Measurements from ENCODE around the gene RARA. TPM values are rescaled to one million over a fixed set of nuclear protein-coding genes. Genes with fewer than 3 reads are reported as not detected.
A peak's percentile ranks its signal among the peaks of the same experiment; 100 is the strongest.

RARA gene
- total RNA-seq, 4 donors from 2014 or later = 26.2 to 53.5 (median 52.2) TPM

GRCh38 chr17:40338941-40339649 lies 30.1 kb downstream of the RARA start:
- Histone ChIP-seq H3K27me3 (no peaks in the 10 kb centered on the region), H3K27ac (replicated peaks in 1 of 4) (peak overlapping the region; percentile 65 to 98 (median 96)), H3K4me1 (peaks cover 55 to 87% (median 84%) of the 10 kb centered on the region in 4 donors), H3K36me3 (no peaks in the 10 kb centered on the region), H3K9me3 (no peaks in the 10 kb centered on the region), H3K4me3 (no peak overlapping the region)
- intact Hi-C loops (cut with DNase I) = no loop called here
- no peak for DNase-seq (ENCODE audit: extremely low spot score)
- TF ChIP-seq POLR2A (IDR thresholded peaks at IDR 0.05; ENCODE audit: low read depth) = no peak
- TF ChIP-seq EP300 (IDR thresholded peaks at IDR 0.05) = no peak
- no peak for TF ChIP-seq POLR2AphosphoS5 (IDR thresholded peaks at IDR 0.05)
- TF ChIP-seq CTCF (IDR thresholded peaks at IDR 0.05) = no peak
- 55% methylated on average over 12 of the region's 13 CpGs for WGBS

- intact Hi-C loops (cut with DNase I) = no loop called here
- no peaks in the 10 kb centered on the region for H3K27me3 ChIP-seq
- H3K4me3 ChIP-seq = no peak overlapping the region
- DNase-seq (ENCODE audit: extremely low spot score) = no peak
- no peaks in the 10 kb centered on the region for H3K36me3 ChIP-seq
- TF ChIP-seq CTCF (IDR thresholded peaks at IDR 0.05) (no peak), POLR2AphosphoS5 (IDR thresholded peaks at IDR 0.05) (no peak), POLR2A (IDR thresholded peaks at IDR 0.05; ENCODE audit: low read depth) (no peak), EP300 (IDR thresholded peaks at IDR 0.05) (no peak)
- 100% methylated on average over 1 of the region's 1 CpG for WGBS
- peak overlapping the region; percentile 96 to 98 (median 96) for H3K27ac ChIP-seq (replicated peaks in 1 of 4)
- peaks cover 52 to 87% (median 84%) of the 10 kb centered on the region in 4 donors for H3K4me1 ChIP-seq
- no peaks in the 10 kb centered on the region for H3K9me3 ChIP-seq
Measured at GRCh38 chr17:40340327-40340726, 31.3 kb downstream of the RARA start.

GRCh38 chr17:40340880-40341807 lies 32.2 kb downstream of the RARA start:
- DNase-seq (ENCODE audit: extremely low spot score) = peak; percentile 97
- WGBS = 0% methylated on average over 4 of the region's 55 CpGs
- Histone ChIP-seq H3K27ac (replicated peaks in 1 of 4) (peak overlapping the region; percentile 96 to 98 (median 96)), H3K27me3 (no peaks in the 10 kb centered on the region), H3K9me3 (no peaks in the 10 kb centered on the region), H3K36me3 (no peaks in the 10 kb centered on the region), H3K4me3 (peak overlapping the region; percentile 87 to 97 (median 92)), H3K4me1 (peaks cover 53 to 87% (median 84%) of the 10 kb centered on the region in 4 donors)
- intact Hi-C loops (cut with DNase I) = no loop called here
- TF ChIP-seq POLR2AphosphoS5 (IDR thresholded peaks at IDR 0.05) (peak; percentile 93), CTCF (IDR thresholded peaks at IDR 0.05) (peak in 2 of 3 experiments; percentile 8 to 26), POLR2A (IDR thresholded peaks at IDR 0.05; ENCODE audit: low read depth) (peak; percentile 60), EP300 (IDR thresholded peaks at IDR 0.05) (no peak)

GRCh38 chr17:40341808-40342503 lies 33.0 kb downstream of the RARA start:
- Histone ChIP-seq H3K4me1 (peaks cover 62 to 87% (median 84%) of the 10 kb centered on the region in 4 donors), H3K27me3 (no peaks in the 10 kb centered on the region), H3K9me3 (no peaks in the 10 kb centered on the region), H3K27ac (replicated peaks in 1 of 4) (peak overlapping the region; percentile 96 to 98 (median 96)), H3K4me3 (peak overlapping the region; percentile 87 to 97 (median 92)), H3K36me3 (no peaks in the 10 kb centered on the region)
- DNase-seq (ENCODE audit: extremely low spot score) = no peak
- TF ChIP-seq POLR2A (IDR thresholded peaks at IDR 0.05; ENCODE audit: low read depth) (peak; percentile 45), EP300 (IDR thresholded peaks at IDR 0.05) (no peak), POLR2AphosphoS5 (IDR thresholded peaks at IDR 0.05) (peak; percentile 63 to 83)
- under 1% methylated on average over 30 of the region's 55 CpGs for WGBS
- intact Hi-C loops (cut with DNase I) = loop anchor here (2.0 kb wide), 1 partner anchor 25 kb away; no protein-coding TSS in a partner anchor
